ENCODE data around the gene TMC4.

TMC4 gene

DNA sequence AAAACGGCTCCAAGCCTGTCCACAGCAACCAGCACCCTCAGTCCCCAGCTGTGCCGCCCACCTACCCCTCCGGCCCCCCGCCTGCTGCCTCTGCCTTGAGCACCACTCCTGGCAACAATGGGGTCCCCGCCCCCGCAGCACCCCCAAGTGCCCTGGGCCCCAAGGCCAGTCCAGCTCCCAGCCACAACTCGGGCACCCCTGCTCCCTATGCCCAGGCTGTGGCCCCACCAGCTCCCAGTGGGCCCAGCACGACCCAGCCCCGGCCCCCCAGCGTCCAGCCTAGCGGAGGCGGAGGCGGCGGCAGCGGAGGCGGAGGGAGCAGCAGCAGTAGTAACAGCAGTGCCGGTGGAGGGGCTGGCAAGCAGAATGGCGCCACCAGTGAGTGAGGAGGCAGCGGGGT, 24.8 kb downstream of the TMC4 start:
- TF ChIP-seq POLR2A (IDR thresholded peaks at IDR 0.05; ENCODE audit: low read depth, low read length) = no peak
- FAIRE-seq (no peak), DNase-seq (ENCODE audit: insufficient read length, low spot score) (no peak)

DNA sequence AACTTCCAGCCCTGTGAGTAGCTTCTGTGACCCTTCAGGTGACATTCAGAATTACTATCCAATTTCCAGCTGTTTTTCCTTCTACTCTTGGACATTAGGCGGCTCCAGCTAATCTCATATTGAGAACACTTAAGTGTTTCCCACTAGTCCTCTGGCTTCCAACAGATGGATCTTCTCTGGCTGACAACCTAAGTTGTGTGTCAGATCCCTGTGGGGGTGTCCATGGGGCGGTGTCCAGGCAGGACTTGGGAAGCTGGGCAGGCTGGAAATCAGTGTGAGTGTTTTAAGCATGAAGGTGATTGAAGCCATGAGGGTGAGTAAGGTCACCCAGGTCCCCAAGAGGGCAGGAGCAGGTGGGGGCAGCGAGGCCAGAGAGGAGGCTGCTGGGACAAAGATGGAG, 25.3 kb downstream of the TMC4 start:
- no peak for TF ChIP-seq POLR2A (IDR thresholded peaks at IDR 0.05; ENCODE audit: low read depth, low read length)
- DNase-seq (ENCODE audit: insufficient read length, low spot score) (no peak), FAIRE-seq (no peak)

DNA sequence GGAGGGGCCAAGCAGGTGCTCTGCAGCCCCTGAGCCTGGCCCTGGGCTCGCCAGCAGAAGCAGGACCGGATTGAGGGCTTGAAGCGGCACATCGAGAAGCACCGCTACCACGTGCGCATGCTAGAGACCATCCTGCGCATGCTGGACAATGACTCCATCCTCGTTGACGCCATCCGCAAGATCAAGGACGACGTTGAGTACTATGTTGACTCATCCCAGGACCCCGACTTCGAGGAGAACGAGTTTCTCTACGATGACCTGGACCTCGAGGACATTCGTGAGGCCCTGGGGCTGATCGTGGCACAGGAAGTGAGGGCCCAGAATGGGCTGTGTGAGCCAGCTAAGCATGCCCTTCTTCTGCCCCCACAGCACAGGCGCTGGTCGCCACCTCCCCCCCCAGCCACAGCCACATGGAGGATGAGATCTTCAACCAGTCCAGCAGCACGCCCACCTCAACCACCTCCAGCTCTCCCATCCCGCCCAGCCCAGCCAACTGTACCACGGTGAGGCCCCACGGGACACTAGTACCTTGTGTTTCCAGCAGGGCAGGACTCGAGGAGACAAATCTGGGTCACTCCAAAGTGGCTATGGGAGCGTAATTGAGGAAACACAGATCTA, 27.3 kb downstream of the TMC4 start:
- DNase-seq (ENCODE audit: insufficient read length, low spot score) = no peak
- FAIRE-seq = no peak
- no peak for TF ChIP-seq POLR2A (IDR thresholded peaks at IDR 0.05; ENCODE audit: low read depth, low read length)

DNA sequence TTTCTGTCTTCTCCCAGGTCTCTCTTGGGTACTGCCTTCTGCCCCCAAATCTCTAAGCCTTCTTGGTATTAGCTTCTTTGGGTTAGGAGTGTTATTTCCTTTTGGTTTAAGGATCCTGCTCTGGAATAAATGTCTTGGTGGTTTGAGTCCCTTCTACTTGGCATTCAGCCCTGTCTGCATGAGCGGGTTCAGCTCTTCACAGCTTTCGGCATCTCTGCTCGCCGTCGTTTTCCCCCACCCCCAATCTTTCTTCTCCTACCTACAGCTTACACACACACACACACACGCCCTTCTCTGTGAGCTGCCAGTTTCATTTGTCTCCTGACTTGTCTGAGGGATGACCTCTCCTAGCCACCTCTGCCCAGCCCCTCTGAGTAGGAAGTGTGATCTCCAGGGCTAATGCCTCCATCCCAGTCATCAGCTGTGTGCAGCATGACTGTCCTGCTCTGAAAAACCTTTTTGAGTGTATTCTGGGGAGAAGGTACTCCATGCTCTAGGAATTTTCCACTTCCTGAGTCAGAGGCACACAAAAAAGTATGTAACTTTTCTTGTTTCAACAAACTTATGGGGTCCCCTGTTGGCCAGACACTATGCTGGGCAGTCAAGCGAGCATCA, 30.7 kb downstream of the TMC4 start:
- no peak for TF ChIP-seq POLR2A (IDR thresholded peaks at IDR 0.05; ENCODE audit: low read depth, low read length)
- no peak for DNase-seq (ENCODE audit: insufficient read length, low spot score)
- FAIRE-seq = no peak

DNA sequence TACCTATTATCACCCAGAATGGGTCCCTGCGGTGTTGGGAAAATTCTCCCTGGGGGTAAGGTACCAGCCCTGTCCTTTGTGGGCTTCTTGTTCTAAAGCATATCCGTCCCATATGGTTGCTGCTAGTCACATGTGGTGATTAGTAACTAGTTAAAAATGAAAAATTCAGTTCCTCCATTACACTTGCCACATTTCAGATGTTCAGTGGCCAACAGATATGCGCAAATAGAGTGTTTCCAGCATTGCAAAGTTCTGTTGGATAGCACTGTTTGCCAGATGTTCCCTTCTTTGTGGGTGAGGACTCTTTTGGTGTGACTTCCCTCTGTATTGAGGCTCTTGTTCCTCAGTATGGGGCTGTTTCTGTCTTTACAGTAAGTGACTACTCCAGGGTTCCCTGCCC, 31.6 kb downstream of the TMC4 start:
- no peak for FAIRE-seq
- no peak for DNase-seq (ENCODE audit: insufficient read length, low spot score)
- TF ChIP-seq POLR2A (IDR thresholded peaks at IDR 0.05; ENCODE audit: low read depth, low read length) = no peak

DNA sequence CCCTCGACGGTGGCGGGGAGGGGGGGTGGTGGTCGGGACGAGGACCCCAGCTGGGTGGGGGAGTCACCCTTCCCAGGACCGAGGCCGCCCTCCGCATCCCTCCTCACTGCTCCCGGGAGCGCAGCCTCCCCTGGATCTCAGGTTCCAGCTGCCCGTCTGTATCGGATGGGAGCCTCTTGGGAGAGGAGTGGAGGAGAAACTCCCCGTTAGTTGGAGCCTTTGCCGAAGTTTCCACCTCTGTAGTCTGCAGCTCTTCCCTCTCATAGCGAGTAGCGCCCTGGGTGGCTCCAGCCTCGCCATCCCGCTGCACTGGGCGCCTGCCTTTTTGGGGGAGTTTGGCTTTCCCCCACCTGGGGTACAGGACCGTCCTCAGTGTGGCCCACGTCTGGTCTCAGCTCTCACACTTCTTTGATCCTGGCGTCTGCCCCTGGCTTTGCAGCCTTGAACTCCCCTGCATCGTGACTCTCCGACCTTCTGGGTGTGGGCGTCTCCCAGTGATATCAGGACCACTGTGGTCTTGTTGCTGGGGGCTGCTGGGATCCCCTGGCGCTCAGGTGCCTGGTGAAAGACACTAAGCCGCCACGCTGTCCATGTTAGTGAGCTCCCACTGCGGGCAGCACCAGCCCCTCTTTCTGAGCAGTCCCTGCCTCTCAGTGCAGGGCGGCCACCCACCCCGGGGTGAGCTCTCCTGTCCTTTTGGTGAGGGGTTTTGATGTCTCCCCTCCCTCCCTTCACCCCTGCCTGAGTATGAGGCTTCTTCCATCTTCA, 34.3 kb downstream of the TMC4 start:
- DNase-seq (ENCODE audit: insufficient read length, low spot score) = no peak
- no peak for TF ChIP-seq POLR2A (IDR thresholded peaks at IDR 0.05; ENCODE audit: low read depth, low read length)
- FAIRE-seq = no peak

DNA sequence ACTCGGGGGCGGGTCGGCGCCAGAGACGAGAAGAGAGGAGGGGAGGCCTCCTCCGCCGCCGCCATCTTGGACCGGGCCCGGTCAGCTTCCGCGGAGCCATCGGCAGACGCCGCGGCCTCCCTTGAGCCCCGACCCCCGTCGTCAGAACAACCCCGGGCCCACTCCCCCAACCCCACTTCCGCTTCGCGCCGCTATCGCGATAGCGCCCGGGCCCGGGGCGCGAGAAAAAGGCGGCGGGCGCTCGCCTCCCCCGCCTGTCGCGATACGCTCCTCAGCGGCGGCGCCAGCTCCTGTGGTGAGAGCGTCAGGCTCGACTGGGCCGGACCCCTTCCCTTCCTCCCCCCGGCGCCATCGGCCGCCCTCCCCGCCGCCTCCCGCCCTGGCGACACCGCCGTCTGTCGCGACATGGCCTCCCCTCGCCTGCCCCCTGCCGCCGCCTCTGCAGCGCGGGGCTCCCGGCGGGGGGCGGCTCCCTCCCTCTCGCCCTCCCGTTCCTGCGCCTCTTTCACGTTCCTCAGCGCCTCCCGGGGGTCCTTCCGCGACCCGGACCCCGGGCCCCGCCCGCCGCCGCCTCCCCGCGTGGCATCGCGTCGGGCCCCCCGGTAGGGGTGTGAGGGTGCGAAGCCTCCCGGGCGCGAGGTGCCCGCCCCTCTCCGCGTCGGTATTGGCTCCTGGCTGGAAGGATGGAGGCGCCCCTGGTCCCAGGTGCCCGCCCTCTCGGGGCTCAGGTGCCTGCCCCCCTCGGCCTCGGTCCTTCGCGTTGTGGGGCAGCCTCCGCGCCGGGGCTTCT, 35.1 kb downstream of the TMC4 start, which contains the start of gene CNOT3:
Gene CNOT3 (plus strand): TSS at position 64 of the 790 bp plus-strand sequence. CDS start 5,217 bp downstream, outside the sequence.
- FAIRE-seq = no peak
- TF ChIP-seq POLR2A (IDR thresholded peaks at IDR 0.05; ENCODE audit: low read depth, low read length) = peak; percentile 84

DNA sequence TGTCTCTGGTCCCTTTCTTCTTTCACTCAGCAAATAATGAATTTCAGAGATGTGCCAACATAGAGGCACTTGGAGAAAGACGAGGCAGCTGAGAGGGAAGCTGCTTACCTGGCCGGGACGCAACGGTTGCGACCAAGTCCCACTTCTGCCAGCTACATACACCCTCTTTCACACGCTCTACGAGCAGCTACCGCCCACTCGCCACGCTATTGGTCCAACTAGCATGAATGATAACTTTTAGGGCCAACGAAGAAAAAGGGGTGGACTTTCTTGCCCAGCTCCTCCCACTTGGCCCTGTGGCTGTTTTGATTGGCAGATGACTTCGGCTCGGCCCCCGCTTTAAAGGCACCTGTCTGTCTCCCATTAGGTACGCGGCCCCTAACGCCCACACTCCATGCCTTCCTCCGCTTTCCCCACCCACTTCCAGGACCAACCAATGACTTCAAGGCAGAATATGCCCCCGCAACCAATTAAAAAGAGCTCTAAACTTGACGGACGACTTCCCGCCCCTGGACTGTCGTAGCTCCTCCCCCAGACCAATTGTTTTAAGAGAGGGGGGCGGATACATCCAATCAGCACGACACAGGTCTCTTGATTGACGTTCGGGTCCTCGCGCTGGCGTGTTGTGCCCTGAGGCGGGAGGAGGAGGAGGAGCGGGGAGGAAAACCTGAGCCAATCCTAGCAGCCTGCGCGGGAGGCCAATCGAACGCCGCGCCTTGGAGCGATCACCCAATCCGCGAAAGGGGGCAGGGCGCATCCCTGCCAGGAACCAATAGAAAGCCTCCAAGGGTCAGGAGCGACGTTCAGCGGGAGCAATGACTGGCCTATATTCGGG, 35.9 kb downstream of the TMC4 start:
- TF ChIP-seq POLR2A (IDR thresholded peaks at IDR 0.05; ENCODE audit: low read depth, low read length) = peak; percentile 90
- peak; percentile 67 for FAIRE-seq
- DNase-seq (ENCODE audit: insufficient read length, low spot score) = peak; percentile 100

More for the DNA sequence above, 35.1 kb downstream of the TMC4 start, which contains the start of gene CNOT3:
- DNase-seq (ENCODE audit: insufficient read length, low spot score) = peak; percentile 67

DNA sequence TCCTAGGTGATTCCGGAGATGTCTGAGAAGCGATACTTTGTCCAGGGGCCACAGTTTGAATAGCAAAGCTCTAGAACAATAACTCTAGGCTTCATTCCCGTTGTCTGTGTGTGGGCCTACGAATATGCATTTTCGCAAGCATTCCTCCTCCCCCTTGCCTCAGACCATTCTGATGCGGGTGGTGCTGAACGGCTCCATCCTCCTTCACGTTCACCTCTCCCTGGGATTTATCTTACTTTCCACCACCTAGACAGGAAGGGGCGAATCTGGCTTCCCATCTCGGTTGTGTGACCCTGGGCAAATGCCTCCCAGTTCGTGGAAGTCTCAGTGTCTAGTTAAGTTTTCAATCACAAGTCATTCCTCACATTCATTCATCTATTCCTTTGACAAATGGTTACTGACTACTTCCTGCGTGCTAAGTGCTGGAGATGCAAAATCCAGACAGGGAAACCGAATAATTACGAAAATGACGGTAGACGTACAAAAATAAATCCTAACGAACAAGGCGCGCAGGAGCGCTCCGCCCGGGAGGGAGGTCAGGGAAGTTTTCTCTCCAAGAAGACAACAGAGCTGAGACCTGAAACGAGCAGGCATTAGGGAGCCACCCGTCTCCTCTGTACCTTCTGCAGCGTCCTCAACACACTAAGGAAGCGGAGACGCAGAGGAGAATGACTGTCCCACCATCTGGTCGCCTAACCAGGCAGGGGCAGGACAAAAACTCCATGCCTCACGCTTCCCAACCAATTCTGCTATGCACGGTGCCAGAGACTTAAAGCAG, 36.7 kb downstream of the TMC4 start:
- 0 out of 2 replicates have a peak, but pooled peaks have one; percentile 8 for TF ChIP-seq POLR2A (IDR thresholded peaks at IDR 0.05; ENCODE audit: low read depth, low read length)
- FAIRE-seq (no peak), DNase-seq (ENCODE audit: insufficient read length, low spot score) (peak; percentile 63)

DNA sequence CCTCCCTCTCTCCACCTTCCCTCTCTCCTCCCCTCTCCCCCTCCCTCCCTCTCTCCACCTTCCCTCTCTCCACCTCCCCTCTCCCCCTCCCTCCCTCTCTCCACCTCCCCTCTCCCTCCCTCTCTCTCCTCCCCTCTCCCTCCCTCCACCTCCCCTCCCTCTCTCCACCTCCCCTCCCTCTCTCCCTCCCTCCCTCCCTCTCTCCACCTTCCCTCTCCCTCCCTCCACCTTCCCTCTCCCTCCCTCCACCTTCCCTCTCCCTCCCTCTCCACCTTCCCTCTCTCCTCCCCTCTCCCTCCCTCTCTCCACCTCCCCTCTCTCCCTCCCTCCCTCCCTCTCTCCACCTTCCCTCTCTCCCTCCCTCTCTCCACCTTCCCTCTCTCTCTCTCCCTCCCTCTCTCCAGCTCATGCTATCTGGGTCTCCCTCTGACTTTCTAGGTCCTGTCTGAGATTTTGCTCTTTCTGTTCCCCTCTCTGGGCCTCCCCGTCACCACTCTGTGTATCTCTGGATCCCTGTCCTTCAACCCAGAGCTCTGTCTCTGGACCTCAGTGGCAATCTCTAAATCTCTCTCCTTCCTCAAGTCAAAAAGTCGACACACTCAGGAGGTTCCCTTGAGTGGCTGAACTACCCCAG, 38.9 kb downstream of the TMC4 start:
- DNase-seq (ENCODE audit: insufficient read length, low spot score) (no peak), FAIRE-seq (no peak)
- no peak for TF ChIP-seq POLR2A (IDR thresholded peaks at IDR 0.05; ENCODE audit: low read depth, low read length)

DNA sequence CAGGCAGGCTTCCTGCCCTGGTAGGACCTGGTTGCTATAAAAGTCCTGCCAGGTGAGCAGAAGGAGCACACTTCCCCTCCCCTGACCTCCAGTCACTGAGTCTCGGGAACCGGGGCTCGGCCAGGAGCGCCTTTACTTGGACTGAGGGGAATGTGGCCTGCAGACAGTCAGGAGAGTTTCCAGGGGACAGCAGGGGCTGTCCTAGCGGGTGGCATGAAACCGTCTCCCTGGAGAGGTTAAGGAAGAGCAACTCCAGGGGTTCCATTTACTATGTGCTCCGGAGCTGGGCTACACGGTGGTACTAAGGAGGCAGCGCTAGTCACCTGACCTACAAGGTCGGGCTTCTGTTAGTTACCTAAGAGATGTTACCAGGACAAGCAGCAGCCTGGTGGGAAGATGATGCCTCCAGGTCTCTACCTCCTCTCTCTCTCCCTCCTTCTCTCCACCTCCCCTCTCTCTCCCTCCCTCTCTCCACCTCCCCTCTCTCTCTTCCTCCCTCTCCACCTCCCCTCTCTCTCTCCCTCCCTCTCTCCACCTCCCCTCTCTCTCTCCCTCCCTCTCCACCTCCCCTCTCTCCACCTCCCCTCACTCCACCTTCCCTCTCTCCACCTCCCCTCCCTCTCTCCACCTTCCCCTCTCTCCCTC, 39.5 kb downstream of the TMC4 start:
- TF ChIP-seq POLR2A (IDR thresholded peaks at IDR 0.05; ENCODE audit: low read depth, low read length) = no peak

More for the DNA sequence above, 39.5 kb downstream of the TMC4 start:
- DNase-seq (ENCODE audit: insufficient read length, low spot score) = peak; percentile 56
- FAIRE-seq = no peak

Data from H54 (cell line).